Cardiac atrium fibroblast (primary cell): Measurements from ENCODE around the gene MAP2. TPM values are rescaled to one million over a fixed set of nuclear protein-coding genes. Genes with fewer than 3 reads are reported as not detected.

Source experiments
- total RNA-seq: library from RNA; depleted of rRNA; stranded (reverse); fragments of >200 nt; gene quantifications from 2 replicates; pipeline ENCODE4 v1.2.3, GENCODE V29; 2015

The MAP2 gene
- total RNA-seq: 2.6 and 3.4 TPM in 2 replicates

GRCh38 chr2:209423562-209424198 is at the start of gene MAP2:
TSS of gene MAP2 (plus strand) at chr2:209424047. CDS start at chr2:209653171, 229,124 bp downstream.

GRCh38 chr2:209771474-209772289 is 347.8 kb downstream of the MAP2 start, which contains the start of gene UNC80:
TSS of gene UNC80 (plus strand) at chr2:209771832. CDS start at chr2:209772073, 241 bp downstream.

